Prostate gland (tissue), 2 donors: ENCODE data around the gene BTLA. TPM values are rescaled to one million over a fixed set of nuclear protein-coding genes. Genes with fewer than 3 reads are reported as not detected.
"Not testable (repeated sequence)": the region's sequence is repeated elsewhere in the genome, so short reads cannot be mapped to it uniquely, and the experiment has no call there.

Experiments
- DNase-seq: peaks from one replicate; pipeline ENCODE4 v3.0.0-alpha.2; 2019; ENCODE audit warnings: low spot score
- H3K27ac ChIP-seq, 2 donors: fragments of 200-600 bp; sonication (generic); 2 replicates each; pipeline ENCODE4 v1.5.1; 2017 to 2019
- H3K27me3 ChIP-seq: fragments of 200-600 bp; sonication (generic); replicated peaks from 2 replicates; pipeline ENCODE4 v1.5.1; 2019; ENCODE audit not compliant: insufficient read depth
- H3K36me3 ChIP-seq, 2 donors: fragments of 200-600 bp; sonication (generic); 1 replicate in 1 of 2; 2 replicates in 1 of 2; pipeline versions ENCODE4 v1.5.1 to v1.8.1; 2017 to 2019
- H3K4me1 ChIP-seq: fragments of 200-600 bp; sonication (generic); replicated peaks from 2 replicates; pipeline ENCODE4 v1.5.1; 2019
- H3K4me3 ChIP-seq, 2 donors: fragments of 200-600 bp; sonication (generic); 2 replicates each; pipeline ENCODE4 v1.5.1; 2017 to 2019
- H3K9me3 ChIP-seq: fragments of 200-600 bp; sonication (generic); 2 replicates; pipeline ENCODE4 v1.5.1; 2017
- POLR2A ChIP-seq: fragments of 450-650 bp; IDR thresholded peaks from one replicate; pipeline ENCODE4 v1.6.1; 2016; ENCODE audit warnings: antibody characterized with exemption, mild to moderate bottlenecking
- POLR2AphosphoS5 ChIP-seq: sonication (generic); formaldehyde crosslinking; IDR thresholded peaks from one replicate; pipeline ENCODE4 v1.6.1; 2017; ENCODE audit warnings: antibody characterized with exemption
- WGBS: methylation state at CpG from one replicate; pipeline ENCODE4 v1.1.5; 2018; 5-methylcytosine and 5-hydroxymethylcytosine counted together
- intact Hi-C: fragments of 100-400 bp; cut with DNase I; formaldehyde crosslinking; loops from one replicate; pipeline ENCODE4 v1.14.2; 2022
- total RNA-seq, 2 donors: library from RNA; depleted of rRNA; stranded (reverse); fragments of >200 nt; gene quantifications; one replicate each; pipeline ENCODE4 v1.1.0, GENCODE V29; 2016
- TF ChIP-seq, protein P1 (sequence below), 4 experiments: fragments of 200-600 bp in 2 of 4; fragments of 450-650 bp in 2 of 4; sonication (generic) in 2 of 4; IDR thresholded peaks; 1 replicate in 3 of 4; 2 replicates in 1 of 4; pipeline ENCODE4 v1.5.1; 2016 to 2019; ENCODE audit warnings: antibody characterized with exemption in 4 of 4, mild to moderate bottlenecking in 2 of 4, moderate library complexity in 2 of 4

Gene BTLA
- total RNA-seq, 2 donors from 2014 or later, result 2.6 TPM; not detected in 1

DNA sequence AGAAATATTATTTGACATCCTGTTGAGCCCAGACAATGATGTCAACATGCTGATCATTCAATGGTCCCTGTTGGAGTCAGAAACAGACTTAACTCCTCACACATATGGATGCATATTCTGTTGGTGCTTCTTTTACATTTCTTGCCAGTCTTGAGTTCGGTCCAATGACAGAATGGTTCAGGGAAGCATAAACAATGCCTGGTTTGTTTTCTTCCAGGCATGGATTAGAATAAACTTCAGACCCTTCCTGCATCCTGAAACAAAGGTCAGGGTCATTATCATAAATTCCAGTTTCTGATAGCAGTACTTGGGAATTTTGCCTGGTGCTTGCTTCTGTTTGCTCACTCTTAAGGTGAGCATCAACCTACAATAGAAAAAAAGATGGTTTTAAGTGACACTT, 33.3 kb downstream of the BTLA start:
- Histone ChIP-seq H3K4me3 (no peak overlapping the region), H3K27ac (no peak overlapping the region), H3K36me3 (no peaks in the 10 kb centered on the region), H3K4me1 (no peaks in the 10 kb centered on the region), H3K27me3 (no peaks in the 10 kb centered on the region), H3K9me3 (no peaks in the 10 kb centered on the region)
- TF ChIP-seq, protein P1, sequence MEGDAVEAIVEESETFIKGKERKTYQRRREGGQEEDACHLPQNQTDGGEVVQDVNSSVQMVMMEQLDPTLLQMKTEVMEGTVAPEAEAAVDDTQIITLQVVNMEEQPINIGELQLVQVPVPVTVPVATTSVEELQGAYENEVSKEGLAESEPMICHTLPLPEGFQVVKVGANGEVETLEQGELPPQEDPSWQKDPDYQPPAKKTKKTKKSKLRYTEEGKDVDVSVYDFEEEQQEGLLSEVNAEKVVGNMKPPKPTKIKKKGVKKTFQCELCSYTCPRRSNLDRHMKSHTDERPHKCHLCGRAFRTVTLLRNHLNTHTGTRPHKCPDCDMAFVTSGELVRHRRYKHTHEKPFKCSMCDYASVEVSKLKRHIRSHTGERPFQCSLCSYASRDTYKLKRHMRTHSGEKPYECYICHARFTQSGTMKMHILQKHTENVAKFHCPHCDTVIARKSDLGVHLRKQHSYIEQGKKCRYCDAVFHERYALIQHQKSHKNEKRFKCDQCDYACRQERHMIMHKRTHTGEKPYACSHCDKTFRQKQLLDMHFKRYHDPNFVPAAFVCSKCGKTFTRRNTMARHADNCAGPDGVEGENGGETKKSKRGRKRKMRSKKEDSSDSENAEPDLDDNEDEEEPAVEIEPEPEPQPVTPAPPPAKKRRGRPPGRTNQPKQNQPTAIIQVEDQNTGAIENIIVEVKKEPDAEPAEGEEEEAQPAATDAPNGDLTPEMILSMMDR (IDR thresholded peaks at IDR 0.05), result no peak
- TF ChIP-seq POLR2A, result no peak
- TF ChIP-seq POLR2AphosphoS5, result no peak
- no peak for DNase-seq
- intact Hi-C loops, result no loop called here
- WGBS, result 0% methylated on average over 1 of the region's 1 CpG

GRCh38 chr3:112464264-112464663, 35.0 kb downstream of the BTLA start:
- H3K36me3 ChIP-seq, result no peaks in the 10 kb centered on the region
- no peak overlapping the region for H3K27ac ChIP-seq
- H3K9me3 ChIP-seq, result no peaks in the 10 kb centered on the region
- no peak for TF ChIP-seq POLR2A
- DNase-seq, result no peak
- H3K4me1 ChIP-seq, result no peaks in the 10 kb centered on the region
- intact Hi-C loops, result no loop called here
- H3K27me3 ChIP-seq, result no peaks in the 10 kb centered on the region
- 38% methylated on average over 2 of the region's 2 CpGs for WGBS
- no peak overlapping the region for H3K4me3 ChIP-seq

DNA sequence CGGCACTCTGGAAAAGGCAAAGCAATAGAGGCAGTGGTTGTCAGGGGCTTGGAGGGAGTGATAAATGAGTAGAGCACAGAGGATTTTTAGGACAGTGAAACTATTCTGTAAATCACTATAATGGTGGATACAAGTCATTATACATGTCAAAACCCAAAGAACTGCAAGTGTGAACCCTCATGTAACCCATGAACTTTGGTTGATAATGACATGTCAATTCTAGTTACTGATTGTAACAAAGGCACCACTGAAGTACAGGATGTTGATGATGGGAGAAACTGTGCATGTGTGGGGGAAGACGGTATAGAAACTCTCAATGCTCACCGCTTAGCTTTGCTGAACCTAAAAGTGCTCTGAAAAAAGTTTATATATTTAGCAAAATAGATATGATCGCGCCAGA, 36.0 kb downstream of the BTLA start:
- no peak for DNase-seq
- WGBS, result 93% methylated on average over 5 of the region's 5 CpGs
- TF ChIP-seq POLR2AphosphoS5 (no peak), POLR2A (no peak)
- TF ChIP-seq, protein P1 (IDR thresholded peaks at IDR 0.05), result no peak
- intact Hi-C loops, result no loop called here
- H3K27me3 ChIP-seq, result no peaks in the 10 kb centered on the region
- no peak overlapping the region for H3K4me3 ChIP-seq
- H3K36me3 ChIP-seq, result no peaks in the 10 kb centered on the region
- H3K9me3 ChIP-seq, result no peaks in the 10 kb centered on the region
- H3K4me1 ChIP-seq, result no peaks in the 10 kb centered on the region
- no peak overlapping the region for H3K27ac ChIP-seq

GRCh38 chr3:112461787-112462186, 37.5 kb downstream of the BTLA start:
- WGBS, result 99% methylated on average over 2 of the region's 2 CpGs
- H3K4me1 ChIP-seq, DNase-seq, H3K4me3 ChIP-seq, H3K27me3 ChIP-seq, H3K27ac ChIP-seq, H3K36me3 ChIP-seq, H3K9me3 ChIP-seq, intact Hi-C loops: not testable (repeated sequence)

GRCh38 chr3:112460519-112461195, 38.6 kb downstream of the BTLA start:
- Histone ChIP-seq H3K4me3 (no peak overlapping the region), H3K27ac (no peak overlapping the region), H3K27me3 (no peaks in the 10 kb centered on the region), H3K4me1 (no peaks in the 10 kb centered on the region), H3K36me3 (no peaks in the 10 kb centered on the region), H3K9me3 (no peaks in the 10 kb centered on the region)
- WGBS, result 62% methylated on average over 2 of the region's 2 CpGs
- TF ChIP-seq POLR2A (no peak), POLR2AphosphoS5 (no peak)
- TF ChIP-seq, protein P1 (IDR thresholded peaks at IDR 0.05), result no peak
- intact Hi-C loops, result no loop called here
- DNase-seq, result no peak

DNA sequence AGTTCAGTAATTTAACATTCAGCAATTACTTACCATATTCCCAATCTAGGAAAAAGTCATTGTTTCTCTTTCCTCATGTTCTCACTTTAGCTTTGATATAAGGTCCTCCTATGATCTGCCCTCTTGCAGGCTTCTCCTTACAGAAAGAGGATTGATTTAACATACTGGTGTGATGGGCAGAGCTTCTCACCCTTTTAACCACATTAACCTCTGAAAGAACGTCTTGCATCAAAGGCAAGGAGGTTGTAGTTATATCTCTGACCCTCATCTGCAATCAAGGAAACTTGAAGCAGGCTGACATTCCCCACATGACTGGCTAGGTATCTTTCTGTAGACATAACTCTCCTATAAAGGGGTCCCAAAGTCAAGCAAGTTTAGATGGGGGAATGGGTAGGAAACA, 39.5 kb downstream of the BTLA start:
- TF ChIP-seq POLR2A (no peak), POLR2AphosphoS5 (no peak)
- TF ChIP-seq, protein P1 (IDR thresholded peaks at IDR 0.05), result no peak
- no peaks in the 10 kb centered on the region for H3K27me3 ChIP-seq
- 47% methylated on average over 1 of the region's 1 CpG for WGBS
- H3K36me3 ChIP-seq, result no peaks in the 10 kb centered on the region
- no peak overlapping the region for H3K27ac ChIP-seq
- H3K9me3 ChIP-seq, result no peaks in the 10 kb centered on the region
- no peak overlapping the region for H3K4me3 ChIP-seq
- H3K4me1 ChIP-seq, result no peaks in the 10 kb centered on the region
- DNase-seq, result no peak
- intact Hi-C loops, result no loop called here
